Measurements from ENCODE around the gene CNGA4. TPM values are rescaled to one million over a fixed set of nuclear protein-coding genes. Genes with fewer than 3 reads are reported as not detected.

Gene CNGA4
- total and polyA plus RNA-seq, 2 of the 4 experiments (the other 2 are of a cell fraction) = under 0.01 to 0.12 TPM

- DNase-seq (no peak), ATAC-seq (ENCODE audit: low read depth) (no peak)
- Histone ChIP-seq H2BK20ac (ENCODE audit: low read depth, low read length) (no peak overlapping the region), H4K8ac (ENCODE audit: low read depth in 2 of 2, low read length in 2 of 2) (no peak overlapping the region), H4K91ac (ENCODE audit: insufficient read depth, low read depth, low read length) (no peak overlapping the region), H2BK15ac (ENCODE audit: low read depth, low read length) (no peak overlapping the region), H3K4me2 (ENCODE audit: low read depth, low read length) (no peak overlapping the region), H2BK5ac (ENCODE audit: low read depth, low read length, poor library complexity, severe bottlenecking) (no peak overlapping the region), H2AK5ac (ENCODE audit: low read depth, low read length) (no peak overlapping the region), H3K4ac (ENCODE audit: low read depth, low read length) (no peak overlapping the region), H3K27me3 (ENCODE audit: control insufficient read depth, insufficient read depth, low read length) (peaks cover 1% of the 10 kb centered on the region; the same call in 1 of the 2 replicates), H3K18ac (ENCODE audit: low read depth, low read length) (no peak overlapping the region), H2BK120ac (ENCODE audit: low read depth, low read length) (no peak overlapping the region), H3K36me3 (ENCODE audit: control insufficient read depth, insufficient read depth, low read length) (no peaks in the 10 kb centered on the region), H2AK9ac (replicated peaks; ENCODE audit: low read depth, low read length, poor library complexity) (no peak overlapping the region), H3K9me3 (ENCODE audit: control insufficient read depth, insufficient read depth, low read length) (no peaks in the 10 kb centered on the region), H3K14ac (replicated peaks; ENCODE audit: low read depth, low read length) (no peak overlapping the region), H2AFZ (replicated peaks; ENCODE audit: low read length, poor library complexity) (no peak overlapping the region), H3K9ac (ENCODE audit: low read depth, low read length) (no peak overlapping the region), H3K4me3 (ENCODE audit: insufficient read depth, low read depth, low read length) (no peak overlapping the region), H3K9me1 (ENCODE audit: insufficient read depth, low read length) (no peaks in the 10 kb centered on the region), H3K56ac (ENCODE audit: extremely low read depth, insufficient read depth, low read length) (no peak overlapping the region), H4K5ac (ENCODE audit: low read depth, low read length) (no peak overlapping the region), H3K27ac (ENCODE audit: insufficient read depth, low read length) (no peak overlapping the region), H4K20me1 (ENCODE audit: insufficient read depth, low read length) (no peaks in the 10 kb centered on the region), H3K4me1 (ENCODE audit: control insufficient read depth, insufficient read depth, low read length) (peaks cover 2% of the 10 kb centered on the region; the same call in 1 of the 2 replicates), H3K23ac (ENCODE audit: low read depth, low read length) (no peak overlapping the region), H3K79me1 (ENCODE audit: low read depth in 1 of 2, low read length in 2 of 2) (no peaks in the 10 kb centered on the region)
- no TSS peak for BruUV-seq (replicated peaks)
- CTCF ChIA-PET = no interaction called here
- POLR2A ChIA-PET (ENCODE audit: unreplicated experiment) = no interaction called here
- in situ Hi-C loops (cut with MboI; ENCODE audit: low sequenced_read_pairs) = no loop called here
- WGBS, 2 experiments (ENCODE audit: extremely low coverage in 2 of 2, insufficient read length in 1 of 2) = no CpG with 5 or more reads among the region's 1 CpG
- intact Hi-C loops (cut with micrococcal nuclease) = no loop called here
- no peak for TF ChIP-seq CEBPB (IDR thresholded peaks at IDR 0.05; ENCODE audit: low read depth, low read length)
- TF ChIP-seq, protein P1, sequence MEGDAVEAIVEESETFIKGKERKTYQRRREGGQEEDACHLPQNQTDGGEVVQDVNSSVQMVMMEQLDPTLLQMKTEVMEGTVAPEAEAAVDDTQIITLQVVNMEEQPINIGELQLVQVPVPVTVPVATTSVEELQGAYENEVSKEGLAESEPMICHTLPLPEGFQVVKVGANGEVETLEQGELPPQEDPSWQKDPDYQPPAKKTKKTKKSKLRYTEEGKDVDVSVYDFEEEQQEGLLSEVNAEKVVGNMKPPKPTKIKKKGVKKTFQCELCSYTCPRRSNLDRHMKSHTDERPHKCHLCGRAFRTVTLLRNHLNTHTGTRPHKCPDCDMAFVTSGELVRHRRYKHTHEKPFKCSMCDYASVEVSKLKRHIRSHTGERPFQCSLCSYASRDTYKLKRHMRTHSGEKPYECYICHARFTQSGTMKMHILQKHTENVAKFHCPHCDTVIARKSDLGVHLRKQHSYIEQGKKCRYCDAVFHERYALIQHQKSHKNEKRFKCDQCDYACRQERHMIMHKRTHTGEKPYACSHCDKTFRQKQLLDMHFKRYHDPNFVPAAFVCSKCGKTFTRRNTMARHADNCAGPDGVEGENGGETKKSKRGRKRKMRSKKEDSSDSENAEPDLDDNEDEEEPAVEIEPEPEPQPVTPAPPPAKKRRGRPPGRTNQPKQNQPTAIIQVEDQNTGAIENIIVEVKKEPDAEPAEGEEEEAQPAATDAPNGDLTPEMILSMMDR (conservative IDR thresholded peaks at IDR 0.05; ENCODE audit: low read depth, low read length) = no peak
- no peak for TF ChIP-seq FOS (IDR thresholded peaks at IDR 0.05; ENCODE audit: low read depth, low read length)
- TF ChIP-seq RAD21 (IDR thresholded peaks at IDR 0.05; ENCODE audit: low read length) = no peak
- TF ChIP-seq RCOR1 (IDR thresholded peaks at IDR 0.05; ENCODE audit: insufficient replicate concordance, low read length) = no peak
- TF ChIP-seq SMC3 (IDR thresholded peaks at IDR 0.05; ENCODE audit: low read depth, low read length) = no peak
- no peak for TF ChIP-seq RFX5 (IDR thresholded peaks at IDR 0.05; ENCODE audit: low read depth, low read length)
- no peak for TF ChIP-seq BHLHE40 (IDR thresholded peaks at IDR 0.05; ENCODE audit: low read depth, low read length)
- TF ChIP-seq MAZ (IDR thresholded peaks at IDR 0.05; ENCODE audit: borderline replicate concordance, low read depth, low read length) = no peak
- TF ChIP-seq NFE2L2 (IDR thresholded peaks at IDR 0.05; ENCODE audit: low read depth, low read length) = no peak
- TF ChIP-seq, protein P2, sequence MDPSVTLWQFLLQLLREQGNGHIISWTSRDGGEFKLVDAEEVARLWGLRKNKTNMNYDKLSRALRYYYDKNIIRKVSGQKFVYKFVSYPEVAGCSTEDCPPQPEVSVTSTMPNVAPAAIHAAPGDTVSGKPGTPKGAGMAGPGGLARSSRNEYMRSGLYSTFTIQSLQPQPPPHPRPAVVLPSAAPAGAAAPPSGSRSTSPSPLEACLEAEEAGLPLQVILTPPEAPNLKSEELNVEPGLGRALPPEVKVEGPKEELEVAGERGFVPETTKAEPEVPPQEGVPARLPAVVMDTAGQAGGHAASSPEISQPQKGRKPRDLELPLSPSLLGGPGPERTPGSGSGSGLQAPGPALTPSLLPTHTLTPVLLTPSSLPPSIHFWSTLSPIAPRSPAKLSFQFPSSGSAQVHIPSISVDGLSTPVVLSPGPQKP (IDR thresholded peaks at IDR 0.05; ENCODE audit: borderline replicate concordance, low read depth, low read length) = no peak
- TF ChIP-seq POLR2A (IDR thresholded peaks at IDR 0.05; ENCODE audit: low read depth, low read length) = no peak
- no peak for TF ChIP-seq CHD1 (IDR thresholded peaks at IDR 0.05; ENCODE audit: low read depth, low read length)
- TF ChIP-seq MXI1 (IDR thresholded peaks at IDR 0.05; ENCODE audit: borderline replicate concordance, low read depth, low read length) = no peak
- no peak for TF ChIP-seq USF2 (IDR thresholded peaks at IDR 0.05; ENCODE audit: low read depth, low read length)
- dilution Hi-C loops (cut with HindIII; ENCODE audit: low sequenced_read_pairs, unreplicated experiment) = no loop called here
Observed at GRCh38 chr11:6194065-6194581, 44.8 kb upstream of the CNGA4 start.
